H1 (cell line): ENCODE data around the gene CFDP1. TPM values are rescaled to one million over a fixed set of nuclear protein-coding genes. Genes with fewer than 3 reads are reported as not detected.

ENCODE experiments used
- CTCF ChIA-PET: fragments of 300-600 bp; sonication (Branson Sonifier 250); formaldehyde crosslinking; loops from one replicate; lab custom pipeline; 2021; ENCODE audit not compliant: partially characterized antibody; lab: Charles Lee
- POLR2A ChIA-PET: fragments of 300-600 bp; sonication (Branson Sonifier 250); formaldehyde crosslinking; loops from one replicate; lab custom pipeline; 2021; ENCODE audit warnings: inconsistent platforms; ENCODE audit not compliant: partially characterized antibody; lab: Charles Lee
- DNase-seq, 2 experiments: peaks; one replicate each; pipeline versions ENCODE4 v3.0.0 to v3.0.0-alpha.2; 2010 to 2022; ENCODE audit warnings: low spot score in 2 of 2, low read depth in 1 of 2, mixed read lengths in 1 of 2
- FAIRE-seq: peaks from 2 replicates; lab custom pipeline; 2011; peaks lifted over from hg19 to GRCh38; lab: Jason Lieb, UNC
- H2AFZ ChIP-seq: 2 replicates; pipeline ENCODE4 v1.8.1; 2012; ENCODE audit warnings: low read length, inconsistent platforms
- H2AK5ac ChIP-seq: 2 replicates; pipeline ENCODE4 v1.6.1; 2013; ENCODE audit warnings: low read depth, low read length
- H2BK120ac ChIP-seq: replicated peaks from 2 replicates; pipeline ENCODE3; 2013; ENCODE audit warnings: low read depth, low read length, inconsistent platforms
- H2BK12ac ChIP-seq: 2 replicates; pipeline ENCODE4 v1.6.1; 2013; ENCODE audit warnings: low read depth, low read length
- H2BK15ac ChIP-seq: 2 replicates; pipeline ENCODE4 v1.6.1; 2013; ENCODE audit warnings: low read length
- H2BK20ac ChIP-seq: 2 replicates; pipeline ENCODE4 v1.6.1; 2013; ENCODE audit warnings: low read length
- H2BK5ac ChIP-seq: 2 replicates; pipeline ENCODE4 v1.6.1; 2013; ENCODE audit warnings: low read depth, low read length
- H3K14ac ChIP-seq: 2 replicates; pipeline ENCODE4 v1.6.1; 2013; ENCODE audit warnings: inconsistent platforms; ENCODE audit not compliant: insufficient read length
- H3K18ac ChIP-seq: 2 replicates; pipeline ENCODE4 v1.6.1; 2013; ENCODE audit warnings: low read length; ENCODE audit errors: extremely low read depth
- H3K23ac ChIP-seq: 2 replicates; pipeline ENCODE4 v1.6.1; 2013; ENCODE audit warnings: inconsistent platforms; ENCODE audit not compliant: insufficient read length
- H3K23me2 ChIP-seq: 2 replicates; pipeline ENCODE4 v1.6.1; 2013; ENCODE audit warnings: low read depth, low read length
- H3K27ac ChIP-seq: 2 replicates; pipeline ENCODE4 v1.6.1; 2011; ENCODE audit warnings: low read depth, low read length, inconsistent platforms
- H3K27me3 ChIP-seq, 4 experiments: replicated peaks in 1 of 4; 1 replicate in 1 of 4; 2 replicates in 3 of 4; pipeline versions ENCODE4 v1.6.1 to v1.8.1; 2011 to 2013; ENCODE audit warnings: low read length in 3 of 4, mild to moderate bottlenecking in 3 of 4, inconsistent platforms in 2 of 4, mixed read lengths in 2 of 4, moderate library complexity in 1 of 4; ENCODE audit not compliant: control insufficient read depth in 3 of 4, insufficient read depth in 3 of 4; ENCODE audit errors: extremely low read depth in 1 of 4
- H3K36me3 ChIP-seq, 4 experiments: 2 replicates each; pipeline versions ENCODE4 v1.6.1 to v1.8.1; 2011 to 2013; ENCODE audit warnings: mild to moderate bottlenecking in 4 of 4, low read length in 3 of 4, moderate library complexity in 2 of 4, control low read depth in 1 of 4, inconsistent platforms in 1 of 4; ENCODE audit not compliant: insufficient read depth in 4 of 4, control insufficient read depth in 2 of 4
- H3K4ac ChIP-seq: replicated peaks from 2 replicates; pipeline ENCODE3; 2013; ENCODE audit warnings: low read length, low read depth, mixed read lengths, inconsistent platforms; ENCODE audit not compliant: insufficient read length
- H3K4me1 ChIP-seq, 4 experiments: replicated peaks in 1 of 4; 1 replicate in 1 of 4; 2 replicates in 3 of 4; pipeline versions ENCODE4 v1.6.1 to v1.8.1; 2011 to 2013; ENCODE audit warnings: low read length in 3 of 4, inconsistent platforms in 2 of 4, mixed read lengths in 1 of 4; ENCODE audit not compliant: insufficient read depth in 4 of 4, control insufficient read depth in 3 of 4
- H3K4me2 ChIP-seq, 2 experiments: 2 replicates each; pipeline versions ENCODE4 v1.6.1 to v1.8.1; 2011 to 2013; ENCODE audit warnings: low read depth in 2 of 2, low read length in 2 of 2, control low read depth in 1 of 2, inconsistent platforms in 1 of 2, mild to moderate bottlenecking in 1 of 2; ENCODE audit not compliant: insufficient read depth in 1 of 2
- H3K4me3 ChIP-seq, 4 experiments: fragments of 200-600, 300-600 bp in 1 of 4; sonication (generic), shearing (Covaris generic), sonication (Bioruptor Twin) in 1 of 4; 2 replicates each; pipeline versions ENCODE4 v1.5.1 to v1.8.1; 2011 to 2016; ENCODE audit warnings: low read length in 4 of 4, low read depth in 3 of 4, control low read depth in 2 of 4, inconsistent platforms in 2 of 4, mild to moderate bottlenecking in 2 of 4, mixed read lengths in 1 of 4, moderate library complexity in 1 of 4; ENCODE audit not compliant: insufficient read depth in 2 of 4; ENCODE audit errors: extremely low read depth in 1 of 4
- H3K56ac ChIP-seq: replicated peaks from 2 replicates; pipeline ENCODE3; 2013; ENCODE audit warnings: low read depth, mild to moderate bottlenecking, mixed read lengths, low read length, inconsistent platforms; ENCODE audit not compliant: insufficient read length
- H3K79me1 ChIP-seq: 2 replicates; pipeline ENCODE4 v1.6.1; 2013; ENCODE audit warnings: low read depth, low read length, control low read depth
- H3K79me2 ChIP-seq, 2 experiments: 2 replicates each; pipeline versions ENCODE4 v1.6.1 to v1.8.1; 2012 to 2013; ENCODE audit warnings: low read length in 2 of 2, mild to moderate bottlenecking in 2 of 2, inconsistent platforms in 1 of 2; ENCODE audit not compliant: insufficient read depth in 2 of 2, control insufficient read depth in 1 of 2
- H3K9ac ChIP-seq, 4 experiments: replicated peaks in 1 of 4; 1 replicate in 1 of 4; 2 replicates in 3 of 4; pipeline versions ENCODE4 v1.6.1 to v1.8.1; 2011 to 2013; ENCODE audit warnings: low read depth in 3 of 4, low read length in 3 of 4, control low read depth in 2 of 4, mild to moderate bottlenecking in 2 of 4, moderate library complexity in 2 of 4, inconsistent platforms in 1 of 4; ENCODE audit errors: extremely low read depth in 1 of 4
- H3K9me3 ChIP-seq, 2 experiments: 2 replicates each; pipeline versions ENCODE4 v1.6.1 to v1.8.1; 2012 to 2013; ENCODE audit warnings: mild to moderate bottlenecking in 2 of 2, moderate library complexity in 2 of 2, control low read depth in 1 of 2, inconsistent platforms in 1 of 2, low read depth in 1 of 2, low read length in 1 of 2, mixed read lengths in 1 of 2; ENCODE audit not compliant: insufficient read depth in 2 of 2
- H4K20me1 ChIP-seq, 2 experiments: replicated peaks in 1 of 2; 2 replicates each; pipeline versions ENCODE3 to v1.8.1; 2011 to 2013; ENCODE audit warnings: inconsistent platforms in 2 of 2, low read length in 2 of 2, mild to moderate bottlenecking in 1 of 2; ENCODE audit not compliant: insufficient read depth in 2 of 2, control insufficient read depth in 1 of 2
- H4K5ac ChIP-seq: 2 replicates; pipeline ENCODE4 v1.6.1; 2013; ENCODE audit warnings: low read length, low read depth, mixed read lengths, inconsistent platforms; ENCODE audit not compliant: insufficient read length
- H4K8ac ChIP-seq: 2 replicates; pipeline ENCODE4 v1.8.0; 2013; ENCODE audit warnings: mild to moderate bottlenecking, moderate library complexity, low read length, inconsistent platforms; ENCODE audit not compliant: insufficient read depth; ENCODE audit errors: extremely low read depth
- H4K91ac ChIP-seq: replicated peaks from 2 replicates; pipeline ENCODE3; 2013; ENCODE audit warnings: low read length, mixed read lengths, inconsistent platforms; ENCODE audit not compliant: insufficient read length
- BACH1 ChIP-seq: IDR thresholded peaks from 2 replicates; pipeline ENCODE4 v1.6.1; 2012; ENCODE audit warnings: low read length, improper control_type of control experiment
- CEBPB ChIP-seq: IDR thresholded peaks from 2 replicates; pipeline ENCODE4 v1.6.1; 2012; ENCODE audit warnings: low read depth, low read length
- FOSL1 ChIP-seq: IDR thresholded peaks from 2 replicates; pipeline ENCODE4 v1.6.1; 2011; ENCODE audit warnings: mild to moderate bottlenecking, low read depth, low read length, moderate library complexity; ENCODE audit not compliant: insufficient read depth
- PHF8 ChIP-seq: fragments of 200-600 bp; sonication (generic); conservative IDR thresholded peaks from 2 replicates; pipeline ENCODE4 v1.7.1; 2012; ENCODE audit warnings: low read depth, mild to moderate bottlenecking, inconsistent platforms, low read length, moderate library complexity
- POLR2AphosphoS5 ChIP-seq: IDR thresholded peaks from 2 replicates; pipeline ENCODE4 v1.6.1; 2011; ENCODE audit warnings: low read depth, low read length
- RBBP5 ChIP-seq: IDR thresholded peaks from 2 replicates; pipeline ENCODE4 v1.7.1; 2012; ENCODE audit warnings: low read depth, mild to moderate bottlenecking, inconsistent platforms, low read length, moderate library complexity, borderline replicate concordance
- RXRA ChIP-seq: IDR thresholded peaks from 2 replicates; pipeline ENCODE4 v1.6.1; 2011; ENCODE audit warnings: low read depth, mild to moderate bottlenecking, low read length, moderate library complexity; ENCODE audit not compliant: insufficient read depth
- SIN3A ChIP-seq, 2 experiments: IDR thresholded peaks in 1 of 2; conservative IDR thresholded peaks in 1 of 2; 2 replicates each; pipeline ENCODE4 v1.6.1; 2011 to 2012; ENCODE audit warnings: low read length in 2 of 2, improper control_type of control experiment in 1 of 2, low read depth in 1 of 2, mild to moderate bottlenecking in 1 of 2
- SP1 ChIP-seq: IDR thresholded peaks from 2 replicates; pipeline ENCODE4 v1.6.1; 2011; ENCODE audit warnings: low read depth, low read length
- SP4 ChIP-seq: IDR thresholded peaks from 2 replicates; pipeline ENCODE4 v1.6.1; 2012; ENCODE audit warnings: low read length, inconsistent platforms
- TAF1 ChIP-seq: IDR thresholded peaks from 2 replicates; pipeline ENCODE4 v1.6.1; 2011; ENCODE audit warnings: mild to moderate bottlenecking, low read depth, low read length
- TEAD4 ChIP-seq: IDR thresholded peaks from 2 replicates; pipeline ENCODE4 v1.6.1; 2012; ENCODE audit warnings: low read depth, low read length, inconsistent platforms, mixed read lengths
- WGBS, 2 experiments: shearing (Covaris generic) in 1 of 2; methylation state at CpG; one replicate each; pipeline versions ENCODE4 v1.1.6 to v1.1.7; 2013 to 2015; ENCODE audit warnings: low lambda C conversion rate in 2 of 2, mixed read lengths in 2 of 2, inconsistent platforms in 1 of 2, low coverage in 1 of 2, missing lambda C conversion rate in 1 of 2; ENCODE audit not compliant: insufficient replicate concordance in 2 of 2, insufficient coverage in 1 of 2, insufficient read length in 1 of 2; ENCODE audit errors: extremely low coverage in 1 of 2, missing lambda C conversion rate in 1 of 2; 5-methylcytosine and 5-hydroxymethylcytosine counted together
- polyA plus RNA-seq, 7 experiments: library from polyadenylated mRNA; depleted of rRNA in 3 of 7; stranded (reverse) in 5 of 7; unstranded in 2 of 7; fragments of >200 nt in 5 of 7; fragments of 200-250 nt in 2 of 7; gene quantifications; 1 replicate in 5 of 7; 2 replicates in 1 of 7; 4 replicates in 1 of 7; pipeline versions ENCODE4 v1.2.1 to v1.2.3, GENCODE V29; 2011 to 2013; ENCODE audit warnings: missing spikeins in 2 of 7, mixed read lengths in 2 of 7
- total RNA-seq: library from RNA; stranded (reverse); fragmentation: NEBNext Ultra II Directional; extraction: Animal tissue kit (Norgen Biotek cat#: 25700); gene quantifications from 2 replicates; pipeline ENCODE4 v1.2.1, GENCODE V29; 2021
- TF ChIP-seq, protein P1 (sequence below): IDR thresholded peaks from 2 replicates; pipeline ENCODE4 v1.6.1; 2012; ENCODE audit warnings: inconsistent platforms

Gene CFDP1
- total and polyA plus RNA-seq, 2 of the 8 experiments (the other 6 are each of a cell fraction or from before 2014, with no cell fraction given): 25.5 to 77.3 TPM

DNA sequence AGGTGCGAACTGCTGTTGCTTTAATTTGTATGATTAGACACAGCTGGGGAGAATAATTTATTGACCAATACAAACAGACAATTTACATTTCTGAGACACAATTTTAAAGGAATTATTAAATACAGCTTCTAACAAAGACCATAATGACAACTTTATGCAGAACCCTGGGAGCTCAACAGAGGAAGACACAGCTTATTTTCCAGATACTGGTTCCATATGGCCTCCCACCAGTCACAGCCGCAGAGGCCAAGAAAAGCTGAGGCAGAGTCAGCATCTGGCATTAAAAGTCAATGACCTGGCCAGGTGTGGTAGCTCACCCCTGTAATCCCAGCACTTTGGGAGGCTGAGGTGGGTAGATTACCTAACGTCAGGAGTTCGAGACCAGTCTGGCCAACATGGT is 115.8 kb downstream of the CFDP1 start:
- Histone ChIP-seq H3K4me1 (no peaks in the 10 kb centered on the region; a peak in 1 of 7 replicates), H3K56ac (no peak overlapping the region), H4K5ac (no peak overlapping the region), H4K91ac (no peak overlapping the region), H3K23me2 (no peaks in the 10 kb centered on the region), H3K79me1 (no peaks in the 10 kb centered on the region), H2AFZ (no peak overlapping the region), H3K4me3 (no peak overlapping the region), H3K23ac (no peak overlapping the region), H3K14ac (no peak overlapping the region), H3K27me3 (no peaks in the 10 kb centered on the region), H2BK20ac (no peak overlapping the region), H3K36me3 (no peaks in the 10 kb centered on the region; a peak in 1 of 8 replicates), H3K4me2 (no peak overlapping the region), H2BK120ac (no peak overlapping the region), H2BK15ac (no peak overlapping the region), H3K18ac (no peak overlapping the region), H2BK5ac (no peak overlapping the region), H4K8ac (no peak overlapping the region), H3K9me3 (no peaks in the 10 kb centered on the region), H3K27ac (no peak overlapping the region), H3K9ac (no peak overlapping the region), H2BK12ac (no peak overlapping the region), H3K79me2 (no peaks in the 10 kb centered on the region; a peak in 1 of 4 replicates), H3K4ac (no peak overlapping the region), H4K20me1 (no peaks in the 10 kb centered on the region), H2AK5ac (no peak overlapping the region)
- TF ChIP-seq SP1 (no peak), FOSL1 (no peak), TAF1 (no peak), PHF8 (no peak), CEBPB (no peak), RXRA (no peak), RBBP5 (no peak), SIN3A (conservative IDR thresholded peaks at IDR 0.05 in 1 of 2, IDR thresholded peaks at IDR 0.05 in 1 of 2; ENCODE audit: low read depth in 1 of 2, low read length in 2 of 2) (no peak), SP4 (no peak), TEAD4 (no peak), POLR2AphosphoS5 (no peak), BACH1 (no peak)
- TF ChIP-seq, protein P1, sequence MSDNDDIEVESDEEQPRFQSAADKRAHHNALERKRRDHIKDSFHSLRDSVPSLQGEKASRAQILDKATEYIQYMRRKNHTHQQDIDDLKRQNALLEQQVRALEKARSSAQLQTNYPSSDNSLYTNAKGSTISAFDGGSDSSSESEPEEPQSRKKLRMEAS: no peak
- POLR2A ChIA-PET: no interaction called here
- WGBS, 2 experiments: 98% methylated on average over 4 of the region's 4 CpGs; no CpG with 5 or more reads in 1 of the 2 experiments
- FAIRE-seq: no peak
- CTCF ChIA-PET: interaction anchor here (0.7 to 3.1 kb wide), 5 partner anchors 10 to 319 kb away, joined by 3 to 14 read pairs (median 3); partner anchors contain the start of gene ZNRF1
- DNase-seq: no peak
